Measurements from ENCODE around the gene SLC35B2.

Gene SLC35B2

DNA sequence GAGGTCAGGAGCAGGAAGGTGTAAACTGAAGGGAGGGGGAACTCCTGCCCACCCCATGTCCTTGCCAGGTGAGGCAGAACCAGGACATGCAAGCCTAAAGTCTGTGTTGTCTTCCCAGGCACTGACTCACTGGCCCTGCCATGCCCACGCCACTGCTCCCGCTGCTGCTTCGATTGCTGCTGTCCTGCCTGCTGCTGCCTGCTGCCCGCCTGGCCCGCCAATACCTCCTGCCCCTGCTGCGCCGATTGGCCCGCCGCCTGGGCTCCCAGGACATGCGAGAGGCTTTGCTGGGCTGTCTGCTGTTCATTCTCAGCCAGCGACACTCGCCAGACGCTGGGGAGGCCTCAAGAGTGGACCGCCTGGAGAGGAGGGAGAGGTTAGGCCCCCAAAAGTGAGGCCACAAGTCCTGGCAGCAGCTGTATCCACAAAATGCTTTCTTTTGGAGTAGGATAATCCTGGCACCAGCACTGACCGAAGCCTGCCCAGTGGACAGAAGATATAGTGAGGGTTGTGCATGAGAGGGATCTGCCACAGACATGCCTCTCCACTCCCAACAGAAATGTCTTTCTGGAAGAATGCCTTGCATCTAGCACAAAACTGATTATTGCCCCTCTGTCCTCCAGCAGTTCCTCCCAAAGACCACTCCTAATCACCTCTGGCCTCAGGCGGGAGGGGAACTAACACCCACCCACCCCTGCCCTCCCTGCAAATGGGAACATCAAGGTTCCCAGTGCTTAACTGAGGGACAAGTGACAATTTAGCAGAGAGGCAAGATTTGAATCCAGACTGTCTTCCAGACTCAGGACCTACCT lies 39.8 kb downstream of the SLC35B2 start:
- no peak for DNase-seq
- in situ Hi-C loops (cut with MboI; ENCODE audit: low pct_unique_long_range_greater_than_20kb, low sequenced_read_pairs) = no loop called here

DNA sequence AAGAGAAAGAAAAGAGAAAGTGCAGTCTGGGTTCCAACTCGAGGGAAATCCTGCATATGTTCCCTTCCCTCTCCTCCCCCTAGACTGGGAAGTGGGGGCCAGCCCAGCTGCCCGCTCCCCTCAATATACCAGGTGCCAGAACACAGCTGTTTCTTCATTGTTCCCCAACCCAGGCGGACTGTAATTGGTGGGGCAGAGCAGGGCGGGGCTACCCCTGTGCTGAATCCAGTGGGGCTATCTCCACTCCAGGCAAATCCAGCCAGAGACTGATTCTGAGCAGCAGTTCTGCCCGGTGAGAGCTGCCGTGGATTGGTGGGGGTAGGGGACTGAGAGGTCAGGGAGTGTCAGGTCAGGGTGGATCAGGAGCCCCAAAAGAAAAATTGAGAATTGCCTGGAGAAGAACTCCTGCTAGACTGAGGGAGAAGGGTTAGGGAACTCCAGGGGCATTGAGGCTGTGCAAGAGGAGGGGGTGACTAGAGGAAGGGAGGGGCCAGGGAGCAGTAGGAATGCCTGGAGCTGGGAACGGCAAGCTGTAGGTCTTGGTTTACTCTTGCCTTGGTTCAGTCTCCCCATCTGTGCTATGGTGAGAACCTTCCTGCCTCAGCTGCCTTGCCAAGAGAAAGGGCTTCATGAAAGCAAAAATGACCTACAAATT lies 40.5 kb downstream of the SLC35B2 start, which contains the start of gene MYMX:
TSS of gene MYMX (plus strand) at position 250 of the 655 bp plus-strand sequence. CDS start 546 bp downstream, outside the sequence.
- in situ Hi-C loops (cut with MboI; ENCODE audit: low pct_unique_long_range_greater_than_20kb, low sequenced_read_pairs) = no loop called here
- no peak for DNase-seq

- in situ Hi-C loops (cut with MboI; ENCODE audit: low pct_unique_long_range_greater_than_20kb, low sequenced_read_pairs) = no loop called here
- DNase-seq = no peak
Measured at GRCh38 chr6:44214307-44214706, 43.0 kb downstream of the SLC35B2 start.

- in situ Hi-C loops (cut with MboI; ENCODE audit: low pct_unique_long_range_greater_than_20kb, low sequenced_read_pairs) = no loop called here
- DNase-seq = no peak
Measured at GRCh38 chr6:44211284-44211683, 46.0 kb downstream of the SLC35B2 start.

- in situ Hi-C loops (cut with MboI; ENCODE audit: low pct_unique_long_range_greater_than_20kb, low sequenced_read_pairs) = no loop called here
- no peak for DNase-seq
Measured at GRCh38 chr6:44207966-44208365, 49.4 kb downstream of the SLC35B2 start.
